Ishikawa (cell line): ENCODE data around the gene FCHO1.

Experiments
- CEBPB ChIP-seq: IDR thresholded peaks from 2 replicates; pipeline ENCODE4 v1.6.1; 2012
- CREB1 ChIP-seq: IDR thresholded peaks from 2 replicates; pipeline ENCODE4 v1.6.1; 2012; ENCODE audit warnings: low read depth
- EGR1 ChIP-seq: IDR thresholded peaks from 2 replicates; pipeline ENCODE4 v1.6.1; 2012
- EP300 ChIP-seq: IDR thresholded peaks from 2 replicates; pipeline ENCODE4 v1.6.1; 2012; ENCODE audit warnings: borderline replicate concordance
- FOXM1 ChIP-seq: IDR thresholded peaks from 2 replicates; pipeline ENCODE4 v1.6.1; 2012; ENCODE audit warnings: low read depth, borderline replicate concordance
- MAX ChIP-seq: IDR thresholded peaks from 2 replicates; pipeline ENCODE4 v1.6.1; 2012
- NFIC ChIP-seq: IDR thresholded peaks from 2 replicates; pipeline ENCODE4 v1.6.1; 2012
- RAD21 ChIP-seq: IDR thresholded peaks from 2 replicates; pipeline ENCODE4 v1.6.1; 2012; ENCODE audit warnings: low read depth
- REST ChIP-seq: IDR thresholded peaks from 2 replicates; pipeline ENCODE4 v1.6.1; 2012; ENCODE audit warnings: low read depth, mild to moderate bottlenecking
- TAF1 ChIP-seq: IDR thresholded peaks from 2 replicates; pipeline ENCODE4 v1.6.1; 2012; ENCODE audit warnings: low read depth, mild to moderate bottlenecking
- TCF12 ChIP-seq: IDR thresholded peaks from 2 replicates; pipeline ENCODE4 v1.6.1; 2012; ENCODE audit warnings: low read depth
- TEAD4 ChIP-seq: IDR thresholded peaks from 2 replicates; pipeline ENCODE4 v1.6.1; 2012
- USF1 ChIP-seq: IDR thresholded peaks from 2 replicates; pipeline ENCODE4 v1.6.1; 2012
- YY1 ChIP-seq: IDR thresholded peaks from 2 replicates; pipeline ENCODE4 v1.6.1; 2012; ENCODE audit warnings: low read depth
- ZBTB7A ChIP-seq: IDR thresholded peaks from 2 replicates; pipeline ENCODE4 v1.6.1; 2012; ENCODE audit warnings: low read depth

FCHO1 gene

GRCh38 chr19:17811103-17811502 is 59.8 kb downstream of the FCHO1 start:
- TF ChIP-seq NFIC: no peak

GRCh38 chr19:17811681-17812080 is 60.4 kb downstream of the FCHO1 start:
- no peak for TF ChIP-seq NFIC
- no peak for TF ChIP-seq TEAD4
- no peak for TF ChIP-seq USF1
- TF ChIP-seq CEBPB: no peak
- no peak for TF ChIP-seq EP300
- TF ChIP-seq FOXM1: no peak
- TF ChIP-seq MAX: no peak
- TF ChIP-seq ZBTB7A: no peak
- no peak for TF ChIP-seq TAF1
- no peak for TF ChIP-seq TCF12
- no peak for TF ChIP-seq CREB1
- no peak for TF ChIP-seq YY1
- no peak for TF ChIP-seq RAD21

GRCh38 chr19:17812099-17812498 is 60.8 kb downstream of the FCHO1 start:
- TF ChIP-seq TCF12: no peak
- no peak for TF ChIP-seq CREB1
- no peak for TF ChIP-seq CEBPB
- no peak for TF ChIP-seq RAD21
- no peak for TF ChIP-seq TEAD4

GRCh38 chr19:17817668-17818363 is 66.5 kb downstream of the FCHO1 start:
- TF ChIP-seq USF1: no peak
- TF ChIP-seq YY1: no peak
- TF ChIP-seq CREB1: no peak
- TF ChIP-seq CEBPB: no peak
- TF ChIP-seq FOXM1: no peak
- TF ChIP-seq REST: no peak
- TF ChIP-seq TAF1: no peak
- no peak for TF ChIP-seq NFIC
- no peak for TF ChIP-seq TEAD4
- no peak for TF ChIP-seq MAX
- no peak for TF ChIP-seq TCF12
- TF ChIP-seq EGR1: no peak

- TF ChIP-seq CREB1 (no peak), EGR1 (no peak), MAX (no peak), EP300 (no peak), TCF12 (no peak), TEAD4 (no peak), NFIC (no peak), CEBPB (no peak), USF1 (no peak), RAD21 (no peak)
Measured at GRCh38 chr19:17821190-17821589, 69.9 kb downstream of the FCHO1 start, which contains the start of gene INSL3. Gene INSL3 (minus strand): TSS chr19:17821519. CDS start chr19:17821506, 13 bp downstream.

GRCh38 chr19:17824339-17824738 is 73.1 kb downstream of the FCHO1 start:
- no peak for TF ChIP-seq USF1
- no peak for TF ChIP-seq REST
- no peak for TF ChIP-seq RAD21
- no peak for TF ChIP-seq EGR1
- no peak for TF ChIP-seq TCF12
